ENCODE data around the gene TMEM132D. TPM values are rescaled to one million over a fixed set of nuclear protein-coding genes. Genes with fewer than 3 reads are reported as not detected.

TMEM132D gene
- total RNA-seq, 1 donor from 2014 or later = 1.1 TPM

- TF ChIP-seq EZH2 (IDR thresholded peaks at IDR 0.05) (no peak), CTCF (IDR thresholded peaks at IDR 0.05) (no peak), EZH2phosphoT487 (IDR thresholded peaks at IDR 0.05) (no peak)
- Histone ChIP-seq H3K9me3 (ENCODE audit: low read depth) (peaks cover 3% of the 10 kb centered on the region), H3K4me2 (no peak overlapping the region), H3F3A (ENCODE audit: low read depth) (no peaks in the 10 kb centered on the region), H3K4me1 (peaks cover 3% of the 10 kb centered on the region), H3K27ac (no peak overlapping the region), H2AFZ (replicated peaks) (no peak overlapping the region), H3K27me3 (no peaks in the 10 kb centered on the region), H3K36me3 (no peaks in the 10 kb centered on the region), H3K9ac (no peak overlapping the region), H3K4me3 (no peak overlapping the region), H3K79me2 (ENCODE audit: low read depth) (no peaks in the 10 kb centered on the region), H4K20me1 (ENCODE audit: low read depth) (no peaks in the 10 kb centered on the region)
- peaks cover 9% of the 10 kb centered on the region for H3K9me3 Mint-ChIP-seq
- no peak overlapping the region for H3K4me3 Mint-ChIP-seq
- peaks cover 2% of the 10 kb centered on the region for H3K27me3 Mint-ChIP-seq (ENCODE audit: insufficient read depth, low read depth)
- no peak for DNase-seq (ENCODE audit: low spot score)
- H3K36me3 Mint-ChIP-seq = peaks cover 7% of the 10 kb centered on the region
- no peak overlapping the region for H3K27ac Mint-ChIP-seq
- H3K4me1 Mint-ChIP-seq = peaks cover under 1% of the 10 kb centered on the region
Measured at GRCh38 chr12:129651951-129652350, 251.9 kb downstream of the TMEM132D start.

GRCh38 chr12:129641926-129642325 is 261.9 kb downstream of the TMEM132D start:
- no peak for DNase-seq (ENCODE audit: low spot score)
- Histone ChIP-seq H3F3A (ENCODE audit: low read depth) (no peaks in the 10 kb centered on the region), H3K79me2 (ENCODE audit: low read depth) (no peaks in the 10 kb centered on the region), H3K4me2 (no peak overlapping the region), H3K9me3 (ENCODE audit: low read depth) (no peaks in the 10 kb centered on the region), H3K27me3 (no peaks in the 10 kb centered on the region), H3K4me3 (no peak overlapping the region), H2AFZ (replicated peaks) (no peak overlapping the region), H3K9ac (no peak overlapping the region), H4K20me1 (ENCODE audit: low read depth) (no peaks in the 10 kb centered on the region), H3K27ac (no peak overlapping the region), H3K4me1 (peaks cover 6% of the 10 kb centered on the region), H3K36me3 (no peaks in the 10 kb centered on the region)
- Mint-ChIP-seq H3K27me3 (ENCODE audit: insufficient read depth, low read depth) (peaks cover 8% of the 10 kb centered on the region), H3K36me3 (peaks cover 9% of the 10 kb centered on the region), H3K27ac (peak overlapping the region; percentile 35), H3K4me1 (peaks cover 13% of the 10 kb centered on the region), H3K9me3 (peaks cover 17% of the 10 kb centered on the region), H3K4me3 (no peak overlapping the region)
- TF ChIP-seq EZH2 (IDR thresholded peaks at IDR 0.05) (no peak), CTCF (IDR thresholded peaks at IDR 0.05) (no peak), EZH2phosphoT487 (IDR thresholded peaks at IDR 0.05) (no peak)

GRCh38 chr12:129635021-129635685 is 268.7 kb downstream of the TMEM132D start:
- Mint-ChIP-seq H3K4me1 (peaks cover 52% of the 10 kb centered on the region), H3K36me3 (peaks cover 4% of the 10 kb centered on the region), H3K27ac (peak overlapping the region; percentile 12), H3K27me3 (ENCODE audit: insufficient read depth, low read depth) (peaks cover 8% of the 10 kb centered on the region), H3K9me3 (peaks cover 10% of the 10 kb centered on the region), H3K4me3 (no peak overlapping the region)
- Histone ChIP-seq H3K4me3 (no peak overlapping the region), H3K27me3 (peaks cover 6% of the 10 kb centered on the region), H3K4me2 (no peak overlapping the region), H3K9ac (no peak overlapping the region), H4K20me1 (ENCODE audit: low read depth) (no peaks in the 10 kb centered on the region), H3K9me3 (ENCODE audit: low read depth) (no peaks in the 10 kb centered on the region), H3F3A (ENCODE audit: low read depth) (peaks cover 3% of the 10 kb centered on the region), H3K27ac (no peak overlapping the region), H3K4me1 (peaks cover 16% of the 10 kb centered on the region), H2AFZ (replicated peaks) (no peak overlapping the region), H3K79me2 (ENCODE audit: low read depth) (no peaks in the 10 kb centered on the region), H3K36me3 (no peaks in the 10 kb centered on the region)
- TF ChIP-seq CTCF (IDR thresholded peaks at IDR 0.05) (no peak), EZH2 (IDR thresholded peaks at IDR 0.05) (no peak), EZH2phosphoT487 (IDR thresholded peaks at IDR 0.05) (no peak)
- DNase-seq (ENCODE audit: low spot score) = no peak
